AG09319 (cell line): ENCODE measurements around the gene ESR2.

Source experiments
- DNase-seq: peaks from one replicate; pipeline ENCODE4 v3.0.0-alpha.2; 2010; ENCODE audit warnings: low read depth; ENCODE audit errors: extremely low read depth
- CTCF ChIP-seq: IDR thresholded peaks from 2 replicates; pipeline ENCODE4 v1.5.1; 2011; ENCODE audit warnings: low read depth, mild to moderate bottlenecking, inconsistent platforms, low read length, moderate library complexity

Gene ESR2

GRCh38 chr14:64220466-64220865, 73.7 kb downstream of the ESR2 start:
- no peak for DNase-seq

GRCh38 chr14:64220056-64220455, 74.1 kb downstream of the ESR2 start:
- DNase-seq: no peak
- TF ChIP-seq CTCF: no peak

More at GRCh38 chr14:64220466-64220865, 73.7 kb downstream of the ESR2 start:
- TF ChIP-seq CTCF: no peak

GRCh38 chr14:64218344-64219240, 75.6 kb downstream of the ESR2 start:
- DNase-seq: no peak
- TF ChIP-seq CTCF: no peak

- no peak for DNase-seq
- no peak for TF ChIP-seq CTCF
These were observed 76.3 kb downstream of the ESR2 start for GRCh38 chr14:64217834-64218233.

- DNase-seq: no peak
- TF ChIP-seq CTCF: no peak
These were observed 76.9 kb downstream of the ESR2 start for GRCh38 chr14:64217308-64217707.

- DNase-seq: no peak
- TF ChIP-seq CTCF: no peak
These were observed 78.2 kb downstream of the ESR2 start for GRCh38 chr14:64215978-64216377.

- no peak for TF ChIP-seq CTCF
These were observed 78.9 kb downstream of the ESR2 start for GRCh38 chr14:64215274-64215673.

More at GRCh38 chr14:64215274-64215673, 78.9 kb downstream of the ESR2 start:
- no peak for DNase-seq
